WTC11 (cell line): ENCODE results near the gene ADGRD2. TPM values are rescaled to one million over a fixed set of nuclear protein-coding genes. Genes with fewer than 3 reads are reported as not detected.

ENCODE experiments used
- ATAC-seq: fragments of 200-7000 bp; cut with Tn5 transposase; 2 replicates; pipeline ENCODE4 v1.10.0; 2021; ENCODE audit warnings: mild to moderate bottlenecking, moderate library complexity
- CTCF ChIA-PET: fragments of 300-600 bp; sonication (Branson Sonifier 250); formaldehyde crosslinking; loops from one replicate; lab custom pipeline; 2021; ENCODE audit warnings: antibody characterized with exemption; lab: Charles Lee
- POLR2A ChIA-PET: fragments of 350-600 bp; sonication (Branson Sonifier 250); formaldehyde crosslinking; loops from one replicate; lab custom pipeline; 2021; ENCODE audit warnings: antibody characterized with exemption; lab: Charles Lee
- DNase-seq: peaks from one replicate; pipeline ENCODE4 v3.0.0; 2021; ENCODE audit warnings: low spot score
- H3K27ac Mint-ChIP-seq: 2 replicates; pipeline ENCODE4 v1.8.0; 2021; ENCODE audit warnings: mixed read lengths
- H3K27me3 Mint-ChIP-seq: 2 replicates; pipeline ENCODE4 v1.8.0; 2021; ENCODE audit warnings: low read depth, mild to moderate bottlenecking, moderate library complexity, mixed read lengths
- H3K36me3 Mint-ChIP-seq: 2 replicates; pipeline ENCODE4 v1.8.0; 2021; ENCODE audit warnings: mixed read lengths
- H3K4me1 Mint-ChIP-seq: 2 replicates; pipeline ENCODE4 v1.8.0; 2022; ENCODE audit warnings: mixed read lengths
- H3K4me3 Mint-ChIP-seq: 2 replicates; pipeline ENCODE4 v1.8.0; 2021; ENCODE audit warnings: mild to moderate bottlenecking, moderate library complexity, mixed read lengths
- H3K9me3 Mint-ChIP-seq: 2 replicates; pipeline ENCODE4 v1.8.0; 2021; ENCODE audit warnings: mixed read lengths
- E2F1 ChIP-seq: sonication (generic); formaldehyde crosslinking; IDR thresholded peaks from 2 replicates; pipeline ENCODE4 v1.8.0; 2022; ENCODE audit warnings: mild to moderate bottlenecking, missing genetic modification reagents
- E2F5 ChIP-seq: sonication (generic); formaldehyde crosslinking; IDR thresholded peaks from 2 replicates; pipeline ENCODE4 v1.8.1; 2022; ENCODE audit warnings: mild to moderate bottlenecking, moderate library complexity, missing genetic modification reagents
- FOXK1 ChIP-seq: sonication (generic); formaldehyde crosslinking; IDR thresholded peaks from 2 replicates; pipeline ENCODE4 v1.8.0; 2022; ENCODE audit warnings: mild to moderate bottlenecking, moderate library complexity, missing genetic modification reagents
- FOXP1 ChIP-seq: sonication (generic); formaldehyde crosslinking; IDR thresholded peaks from 2 replicates; pipeline ENCODE4 v1.8.0; 2022; ENCODE audit warnings: missing genetic modification reagents, mild to moderate bottlenecking, moderate library complexity, borderline replicate concordance
- IRF1 ChIP-seq: sonication (generic); formaldehyde crosslinking; IDR thresholded peaks from 2 replicates; pipeline ENCODE4 v1.8.0; 2023; ENCODE audit warnings: missing genetic modification reagents
- MAX ChIP-seq: sonication (generic); formaldehyde crosslinking; IDR thresholded peaks from 2 replicates; pipeline ENCODE4 v1.8.0; 2022; ENCODE audit warnings: mild to moderate bottlenecking, missing genetic modification reagents
- OVOL2 ChIP-seq: fragments of 250-450 bp; sonication (Bioruptor Pico); IDR thresholded peaks from 2 replicates; pipeline ENCODE4 v1.9.0; 2021; ENCODE audit warnings: mild to moderate bottlenecking, borderline replicate concordance
- PRRX2 ChIP-seq: fragments of 250-450 bp; sonication (Bioruptor Pico); IDR thresholded peaks from 2 replicates; pipeline ENCODE4 v1.8.0; 2021; ENCODE audit warnings: mild to moderate bottlenecking
- SMAD3 ChIP-seq: sonication (generic); formaldehyde crosslinking; IDR thresholded peaks from 2 replicates; pipeline ENCODE4 v1.8.0; 2022; ENCODE audit warnings: missing genetic modification reagents, mild to moderate bottlenecking, borderline replicate concordance
- SP1 ChIP-seq: sonication (generic); formaldehyde crosslinking; conservative IDR thresholded peaks from 2 replicates; pipeline ENCODE4 v1.8.1; 2022; ENCODE audit warnings: missing genetic modification reagents
- TEAD4 ChIP-seq: sonication (generic); formaldehyde crosslinking; IDR thresholded peaks from 2 replicates; pipeline ENCODE4 v1.8.0; 2022; ENCODE audit warnings: mild to moderate bottlenecking, missing genetic modification reagents
- USF1 ChIP-seq: sonication (generic); formaldehyde crosslinking; IDR thresholded peaks from 2 replicates; pipeline ENCODE4 v1.8.0; 2022; ENCODE audit warnings: mild to moderate bottlenecking, missing genetic modification reagents
- USF2 ChIP-seq: sonication (generic); formaldehyde crosslinking; IDR thresholded peaks from 2 replicates; pipeline ENCODE4 v1.8.1; 2023; ENCODE audit warnings: mild to moderate bottlenecking, missing genetic modification reagents, moderate library complexity
- ZBTB21 ChIP-seq: sonication (generic); formaldehyde crosslinking; IDR thresholded peaks from 2 replicates; pipeline ENCODE4 v1.8.1; 2023; ENCODE audit warnings: mild to moderate bottlenecking, missing genetic modification reagents, borderline replicate concordance
- ZNF219 ChIP-seq: sonication (generic); formaldehyde crosslinking; IDR thresholded peaks from 2 replicates; pipeline ENCODE4 v1.8.0; 2023; ENCODE audit warnings: missing genetic modification reagents, mild to moderate bottlenecking, borderline replicate concordance
- ZNF281 ChIP-seq: sonication (generic); formaldehyde crosslinking; IDR thresholded peaks from 2 replicates; pipeline ENCODE4 v1.8.0; 2023; ENCODE audit warnings: mild to moderate bottlenecking, missing genetic modification reagents
- ZNF423 ChIP-seq: fragments of 250-450 bp; sonication (Bioruptor Pico); IDR thresholded peaks from 2 replicates; pipeline ENCODE4 v2.1.2; 2022; ENCODE audit warnings: mild to moderate bottlenecking, moderate library complexity
- total RNA-seq: library from RNA; stranded (reverse); gene quantifications from 3 replicates; pipeline ENCODE4 v1.2.3, GENCODE V29; 2021

ADGRD2 gene
- total RNA-seq, 1 experiment from 2014 or later, result 0.61 TPM

- DNase-seq, result no peak
- TF ChIP-seq OVOL2 (CRISPR knock-in tag), result no peak
- TF ChIP-seq SP1, result no peak
- TF ChIP-seq ZBTB21, result no peak
- TF ChIP-seq ZNF281 (CRISPR knock-in tag), result no peak
- peak; percentile 63; the same call in 1 of the 2 replicates for TF ChIP-seq FOXK1 (CRISPR knock-in tag)
- TF ChIP-seq PRRX2, result no peak
- TF ChIP-seq TEAD4 (CRISPR knock-in tag), result no peak
- 0 out of 2 replicates have a peak, but pooled peaks have one; percentile 38 for TF ChIP-seq SMAD3
- TF ChIP-seq ZNF219 (CRISPR knock-in tag), result no peak
- TF ChIP-seq E2F5 (CRISPR knock-in tag), result 0 out of 2 replicates have a peak, but pooled peaks have one; percentile 40
- peak; percentile 72; the same call in 1 of the 2 replicates for TF ChIP-seq MAX (CRISPR knock-in tag)
- 0 out of 2 replicates have a peak, but pooled peaks have one; percentile 24 for TF ChIP-seq USF2 (CRISPR knock-in tag)
- 0 out of 2 replicates have a peak, but pooled peaks have one; percentile 22 for TF ChIP-seq ZNF423 (CRISPR knock-in tag)
- no peak for TF ChIP-seq E2F1 (CRISPR knock-in tag)
- no peak for TF ChIP-seq USF1
- no peak for TF ChIP-seq IRF1 (CRISPR knock-in tag)
- TF ChIP-seq FOXP1 (CRISPR knock-in tag), result peak; percentile 66; the same call in 1 of the 2 replicates
- Mint-ChIP-seq H3K4me3 (peak overlapping the region; percentile 85), H3K27ac (no peak overlapping the region), H3K36me3 (0 out of 2 replicates have a peak, but pooled peaks cover 4% of the 10 kb centered on the region), H3K27me3 (peaks cover 60% of the 10 kb centered on the region), H3K4me1 (peaks cover 15% of the 10 kb centered on the region), H3K9me3 (no peaks in the 10 kb centered on the region)
- ChIA-PET CTCF (interaction anchor here (1.0 to 3.6 kb wide), 5 partner anchors 22 to 349 kb away, joined by 3 to 15 read pairs (median 4); no protein-coding TSS in a partner anchor), POLR2A (no interaction called here)
- ATAC-seq, result no peak
These were observed 52.8 kb downstream of the ADGRD2 start for GRCh38 chr9:124502711-124503702.
